GM19324 (cell line): ENCODE data around the gene GRID2.
"Not testable (repeated sequence)": the region's sequence is repeated elsewhere in the genome, so short reads cannot be mapped to it uniquely, and the experiment has no call there.

Experiments
- ATAC-seq: cut with Tn5 transposase; IDR thresholded peaks from one replicate; pipeline ENCODE4 v1.9.1; 2021; ENCODE audit warnings: mild to moderate bottlenecking, moderate library complexity; ENCODE audit not compliant: unreplicated experiment, low FRiP score

Gene GRID2

DNA sequence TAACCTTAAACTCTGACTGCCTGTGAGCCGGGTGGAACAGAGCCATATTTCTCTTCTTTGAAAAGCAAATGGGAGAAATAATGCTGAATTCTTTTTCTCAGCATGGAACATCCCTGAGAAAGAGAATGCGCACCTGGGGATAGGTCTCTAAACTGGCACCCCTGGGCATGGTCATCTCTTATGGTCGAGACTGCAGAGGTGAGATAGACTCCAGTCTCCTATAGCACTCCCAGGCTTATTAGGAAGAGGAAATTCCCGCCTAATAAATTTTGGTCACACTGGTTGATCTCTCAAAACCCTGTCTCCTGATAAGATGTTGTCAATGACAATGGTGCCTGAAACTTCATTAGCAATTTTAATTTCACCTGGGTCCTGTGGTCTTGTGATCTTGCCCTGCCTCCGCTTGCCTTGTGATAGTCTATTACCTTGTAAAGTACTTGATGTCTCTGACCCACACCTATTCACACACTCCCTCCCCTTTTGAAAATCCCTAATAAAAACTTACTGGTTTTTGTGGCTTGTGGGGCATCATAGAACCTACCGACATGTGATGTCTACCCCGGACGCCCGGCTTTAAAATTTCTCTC, 1062.5 kb downstream of the GRID2 start:
- ATAC-seq = not testable (repeated sequence)

DNA sequence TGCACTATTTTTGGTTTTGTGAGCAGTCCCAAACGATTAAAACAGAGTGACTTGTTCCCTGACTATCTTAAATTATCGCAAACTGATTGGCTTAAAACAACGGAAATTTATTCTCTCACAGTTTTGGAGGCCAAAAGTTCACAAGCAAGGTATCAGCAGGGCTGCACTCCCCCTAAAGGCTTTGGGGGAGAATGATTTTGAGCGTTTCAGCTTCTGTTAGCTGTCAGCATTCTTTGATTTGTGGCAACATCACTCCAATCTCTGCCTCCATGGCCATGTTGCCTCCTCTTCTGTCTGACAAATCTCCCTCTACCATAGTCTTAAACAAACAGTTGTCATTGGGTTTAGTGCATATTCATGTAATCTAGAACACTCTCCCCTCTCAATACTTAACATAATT, 1065.2 kb downstream of the GRID2 start:
- no peak for ATAC-seq

DNA sequence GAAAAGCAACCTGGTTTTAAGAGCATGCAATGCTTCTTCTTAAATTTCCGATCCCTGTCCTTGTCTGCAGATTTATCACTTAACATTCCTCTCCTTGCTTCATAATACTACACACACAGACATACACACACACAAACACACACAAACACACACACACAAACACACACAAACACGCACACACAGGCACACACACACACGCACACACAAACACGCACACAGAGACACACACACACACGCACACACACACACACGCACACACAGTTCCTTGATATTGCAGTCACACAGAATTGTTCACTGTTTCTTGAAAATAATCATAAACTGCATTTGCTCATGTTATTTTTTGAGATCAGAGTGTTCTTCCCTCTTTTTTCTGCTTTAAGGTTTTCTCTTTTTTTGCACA, 1066.5 kb downstream of the GRID2 start:
- no peak for ATAC-seq

DNA sequence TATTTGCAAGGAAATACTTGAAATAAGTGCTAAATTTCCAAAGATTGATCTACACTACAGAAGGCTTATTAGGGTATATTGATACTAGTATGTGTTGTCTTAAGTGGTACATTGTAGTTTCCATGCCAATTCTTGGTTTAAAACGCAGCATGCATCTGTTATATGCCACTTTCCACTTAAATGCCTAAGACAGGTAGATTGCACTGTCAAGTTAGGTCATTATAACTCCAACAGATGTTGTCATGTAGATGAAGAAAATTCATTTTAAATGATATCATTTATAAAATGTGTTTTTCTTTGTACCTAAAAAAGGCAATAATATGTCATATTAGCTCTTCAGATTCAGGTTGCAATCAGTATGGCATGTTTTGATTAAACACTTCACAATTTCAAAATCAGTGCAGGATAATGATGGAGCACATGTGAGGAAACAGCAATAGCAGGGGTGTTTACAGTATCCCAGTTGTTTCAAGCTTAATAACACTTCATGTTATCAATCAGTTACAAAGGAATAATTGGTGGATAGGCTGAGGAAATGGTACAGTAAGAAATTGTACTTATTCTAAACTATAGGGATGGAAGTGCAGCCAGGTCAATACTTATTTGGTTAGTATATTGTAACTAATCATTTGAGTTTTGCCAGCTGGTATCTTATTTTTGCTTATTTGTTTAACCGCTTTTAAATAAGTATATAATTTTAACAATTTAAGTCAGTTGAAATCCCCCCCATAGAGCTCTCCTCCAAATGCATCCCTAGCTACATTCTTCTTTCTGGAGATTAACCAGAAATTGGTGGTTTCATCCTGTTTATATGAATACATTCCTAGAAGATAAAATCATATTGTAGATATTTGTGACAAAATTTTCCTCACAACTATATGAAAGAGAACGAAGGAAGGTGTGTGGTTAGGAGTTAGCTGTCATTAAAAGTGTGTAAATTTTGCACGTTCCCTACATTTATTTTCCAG, 1070.4 kb downstream of the GRID2 start:
- no peak for ATAC-seq

DNA sequence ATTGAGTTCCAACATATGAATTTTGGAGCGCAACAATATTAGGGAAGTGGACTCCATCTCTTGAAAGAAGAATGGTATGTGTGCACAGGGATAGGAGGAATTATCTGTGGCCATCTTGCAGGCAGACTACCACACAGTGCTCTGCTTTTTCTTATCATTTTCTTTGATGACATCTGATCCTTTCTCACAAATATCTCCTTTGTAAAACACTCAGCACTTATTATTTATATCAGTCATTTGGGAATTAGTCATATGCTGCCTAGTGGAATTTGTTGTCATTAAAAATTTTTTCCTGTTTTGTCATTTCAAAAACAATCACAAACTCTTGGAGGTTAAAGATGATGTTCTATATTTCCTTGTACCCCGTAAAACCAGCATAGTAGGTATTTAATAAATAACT, 1080.5 kb downstream of the GRID2 start:
- no peak for ATAC-seq

DNA sequence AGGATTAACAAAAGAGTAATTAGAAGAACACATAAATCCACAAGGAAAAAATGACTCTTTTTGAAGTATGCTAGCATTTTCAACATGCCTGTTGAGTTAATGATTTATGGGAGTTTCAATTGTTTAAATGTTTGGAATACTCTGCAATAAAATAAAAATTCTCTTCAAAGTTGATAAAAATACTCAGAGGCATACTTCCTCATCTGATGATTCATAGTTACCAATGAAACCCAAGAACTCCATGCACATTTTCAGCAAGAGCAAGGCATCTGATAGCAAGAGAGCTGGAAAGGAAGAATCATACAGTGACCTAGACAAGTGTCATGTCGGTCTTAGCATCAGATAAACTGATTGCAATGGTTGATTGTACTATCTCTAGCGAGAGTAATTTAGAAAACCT, 1081.1 kb downstream of the GRID2 start:
- no peak for ATAC-seq

DNA sequence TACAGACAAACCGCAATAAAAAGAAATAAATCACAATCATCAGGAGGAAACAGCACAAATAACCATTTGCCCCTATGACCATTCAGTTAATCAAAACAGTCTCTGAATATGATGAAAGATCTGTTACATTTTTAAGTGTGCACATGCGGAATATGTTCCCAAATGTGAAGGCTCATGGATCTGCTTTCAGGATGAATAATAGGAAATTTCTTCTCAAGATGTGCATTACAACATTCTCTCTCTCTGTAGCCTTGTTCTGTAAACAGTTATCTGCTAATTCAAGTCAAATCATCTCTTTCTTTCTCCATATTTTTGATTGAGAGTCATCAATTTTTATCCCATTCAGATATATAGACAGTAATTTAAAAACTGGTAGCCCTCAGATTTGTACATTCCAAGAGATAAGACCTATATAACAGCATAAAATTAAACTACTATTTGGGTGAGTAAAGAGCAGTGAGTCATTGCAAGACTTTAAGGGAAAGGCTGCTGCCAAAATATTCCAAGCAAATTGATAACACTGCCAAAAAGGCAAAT, 1090.8 kb downstream of the GRID2 start:
- no peak for ATAC-seq

DNA sequence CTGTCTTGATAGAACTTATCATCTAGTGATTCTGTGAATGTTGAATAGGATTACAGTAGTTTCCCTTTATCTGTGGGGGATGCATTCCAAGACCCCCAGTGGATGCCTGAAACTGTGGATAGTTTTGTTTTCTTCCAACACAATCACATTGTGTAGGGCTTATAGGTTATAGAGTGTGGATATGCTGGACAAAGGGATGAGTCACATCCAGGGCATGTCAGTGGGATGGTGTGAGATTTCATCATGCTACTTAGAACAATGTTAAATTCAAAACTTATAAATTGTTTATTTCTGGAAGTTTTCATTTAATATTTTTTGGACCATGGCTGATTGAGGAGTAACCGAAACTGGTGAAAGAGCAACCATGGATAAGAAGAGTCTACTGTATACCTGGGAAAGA, 1092.5 kb downstream of the GRID2 start:
- no peak for ATAC-seq

DNA sequence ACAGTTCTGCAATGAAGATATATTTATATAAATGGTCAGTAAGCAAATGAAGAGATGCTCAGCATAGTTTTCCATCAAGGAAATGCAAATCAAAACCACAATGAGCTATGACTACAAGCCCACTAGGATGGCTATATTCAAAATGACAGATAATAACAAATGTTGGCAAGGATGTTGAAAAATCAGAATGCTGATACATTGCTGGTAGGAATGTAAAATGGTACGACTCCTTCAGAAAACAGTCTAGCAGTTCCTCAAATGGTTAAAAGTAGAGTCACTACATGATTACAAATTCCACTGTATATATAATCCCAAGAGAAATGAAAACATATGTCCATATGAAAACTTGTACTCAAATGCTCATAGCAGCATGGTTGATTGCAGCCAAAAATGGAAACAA, 1099.8 kb downstream of the GRID2 start:
- ATAC-seq = no peak

DNA sequence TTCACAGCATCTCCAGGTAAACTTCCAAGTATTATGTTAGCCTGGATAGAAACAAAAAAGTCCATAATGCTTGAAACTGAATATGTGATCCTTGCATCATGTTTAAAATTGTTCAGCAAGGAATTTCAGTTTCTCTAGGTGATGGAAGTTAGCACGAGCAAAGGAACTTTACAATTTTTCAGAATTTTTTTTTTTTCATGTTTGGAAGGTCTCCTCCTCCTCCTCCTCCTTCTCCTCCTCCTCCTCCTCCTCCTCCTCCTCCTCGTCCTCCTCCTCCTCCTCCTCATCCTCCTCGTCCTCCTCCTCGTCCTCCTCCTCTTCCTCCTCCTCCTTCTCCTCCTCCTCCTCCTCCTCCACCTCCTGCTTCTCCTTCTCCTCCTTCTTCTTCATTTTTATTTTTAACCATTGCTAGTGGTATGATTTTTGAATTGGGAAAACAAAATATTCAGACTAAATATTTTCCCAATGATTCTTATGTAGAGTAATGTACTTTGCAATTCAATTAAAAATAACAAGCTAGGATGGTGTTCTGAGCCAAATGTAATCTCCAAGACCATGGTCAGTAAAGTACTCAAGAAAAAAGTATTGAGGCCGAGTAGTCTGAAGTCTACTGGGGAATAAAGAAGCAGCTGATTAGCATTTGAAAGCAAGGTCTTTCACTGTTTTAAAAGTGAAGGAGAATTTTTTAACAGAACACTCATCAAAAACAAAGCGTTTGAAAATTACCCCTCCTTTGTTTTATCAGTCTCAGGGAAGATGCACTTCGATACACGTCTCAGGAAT, 1103.9 kb downstream of the GRID2 start:
- ATAC-seq = no peak

DNA sequence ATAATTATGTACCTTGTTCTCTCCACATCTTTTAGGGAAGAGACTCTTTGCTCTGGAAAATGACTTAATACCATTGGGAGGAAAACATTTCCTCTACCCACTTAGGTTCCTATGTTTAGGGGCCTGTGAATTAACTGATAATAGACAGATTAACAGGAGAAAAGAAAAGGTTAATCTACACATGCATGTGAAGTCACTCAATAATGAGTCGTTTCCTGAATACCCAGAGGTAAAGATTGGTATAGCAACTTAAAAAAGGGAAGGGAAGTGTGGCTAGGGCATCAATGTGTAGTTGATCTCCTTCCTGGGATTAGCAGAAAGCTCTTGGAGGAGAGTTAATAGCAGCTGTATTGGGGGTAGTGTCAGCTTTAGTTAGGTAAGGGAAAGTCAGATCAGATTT, 1105.3 kb downstream of the GRID2 start:
- ATAC-seq = no peak

DNA sequence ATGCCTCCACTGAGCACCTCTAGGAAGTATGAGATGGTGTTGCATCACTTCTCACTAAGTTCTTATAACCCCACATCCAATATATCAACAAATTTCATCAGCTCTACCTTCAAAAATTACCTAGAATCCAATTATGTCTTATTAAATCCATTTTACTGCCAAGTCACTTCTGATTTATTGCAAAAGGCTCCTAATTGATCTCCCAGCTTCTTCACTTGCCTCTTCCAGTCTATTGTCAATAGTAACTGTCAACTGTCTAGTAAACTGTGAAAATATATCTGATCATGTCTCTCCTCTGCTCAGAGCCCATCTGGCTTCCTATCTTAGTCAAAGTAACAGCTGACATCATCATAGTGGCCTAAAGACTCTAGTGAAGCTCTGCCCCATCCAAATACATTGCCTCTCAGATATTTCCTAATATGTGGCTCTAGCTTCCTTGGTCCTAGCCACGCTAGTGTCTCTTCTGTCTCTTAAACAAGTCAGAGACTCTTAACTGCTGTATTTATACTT, 1110.3 kb downstream of the GRID2 start:
- no peak for ATAC-seq

DNA sequence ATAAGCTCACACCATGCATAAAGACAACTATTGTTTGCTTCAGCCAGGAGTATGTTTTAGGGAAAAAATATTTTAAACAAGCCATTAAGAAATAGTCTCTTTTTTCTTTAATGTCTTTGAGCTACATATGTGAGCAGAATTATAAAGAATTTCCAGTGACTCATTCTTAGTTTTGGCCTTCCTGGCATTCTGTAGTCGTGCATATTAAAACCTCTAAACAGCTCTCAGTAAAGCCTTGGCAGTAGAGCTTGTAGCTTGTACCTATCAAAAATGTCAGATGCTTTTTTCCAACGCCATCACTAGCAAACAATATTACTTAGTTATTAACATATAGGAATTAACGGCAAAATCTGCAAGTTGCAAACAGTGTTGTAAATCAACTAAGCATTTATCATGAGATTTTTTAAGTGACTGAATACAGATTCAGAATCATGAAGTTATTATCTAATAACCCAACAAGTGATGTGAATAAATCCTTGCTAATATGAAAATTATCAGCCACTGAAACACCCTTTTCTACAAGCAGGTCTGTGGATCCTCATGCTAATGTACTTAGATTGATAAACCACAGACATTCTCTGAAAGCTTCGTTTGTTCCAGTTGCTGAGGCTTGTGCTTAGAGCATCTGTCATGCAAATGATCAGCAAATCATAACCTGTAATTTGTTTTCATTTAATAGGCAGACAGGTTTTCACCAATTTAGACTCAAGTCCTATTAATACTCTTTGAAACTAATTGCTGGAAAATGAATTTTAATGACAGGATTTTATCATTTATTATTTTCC, 1112.8 kb downstream of the GRID2 start:
- no peak for ATAC-seq

DNA sequence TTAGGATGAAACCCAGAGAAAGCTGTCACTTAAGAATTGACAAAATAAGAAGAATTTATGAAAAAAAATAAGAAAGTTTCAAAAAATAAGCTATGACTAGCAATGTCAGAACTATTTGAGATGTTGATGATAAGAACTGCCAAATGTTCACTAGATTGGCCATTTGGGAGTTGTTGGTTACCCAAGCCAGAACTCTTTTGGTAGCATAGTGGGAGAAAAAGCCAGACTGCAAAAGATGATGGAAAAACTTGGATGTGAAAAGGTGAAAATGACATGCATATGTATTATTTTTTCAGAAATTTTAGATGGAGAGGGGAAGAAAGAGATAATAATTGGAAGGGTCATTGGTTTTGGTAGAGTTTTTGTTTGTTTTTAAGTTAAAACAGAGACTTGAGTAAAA, 1127.6 kb downstream of the GRID2 start:
- ATAC-seq = no peak

DNA sequence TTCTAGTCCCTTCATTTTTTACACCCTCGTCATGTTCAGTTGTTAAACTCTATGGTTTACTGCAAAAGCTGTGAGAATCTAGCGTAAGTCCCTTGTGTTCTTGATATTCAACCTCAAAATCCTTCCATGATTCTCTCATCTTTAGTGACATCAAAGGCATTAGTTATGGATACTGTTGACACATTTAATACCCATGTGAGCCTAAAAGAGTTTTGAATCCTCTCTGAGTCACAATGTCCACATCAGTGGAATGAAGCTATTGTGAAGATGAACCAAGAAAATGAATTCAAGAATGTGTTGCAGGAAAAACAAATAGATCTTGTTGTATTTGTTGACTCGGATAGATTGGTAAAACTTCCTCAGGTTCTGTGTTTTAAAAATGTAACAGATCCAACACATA, 1130.1 kb downstream of the GRID2 start:
- ATAC-seq = no peak

DNA sequence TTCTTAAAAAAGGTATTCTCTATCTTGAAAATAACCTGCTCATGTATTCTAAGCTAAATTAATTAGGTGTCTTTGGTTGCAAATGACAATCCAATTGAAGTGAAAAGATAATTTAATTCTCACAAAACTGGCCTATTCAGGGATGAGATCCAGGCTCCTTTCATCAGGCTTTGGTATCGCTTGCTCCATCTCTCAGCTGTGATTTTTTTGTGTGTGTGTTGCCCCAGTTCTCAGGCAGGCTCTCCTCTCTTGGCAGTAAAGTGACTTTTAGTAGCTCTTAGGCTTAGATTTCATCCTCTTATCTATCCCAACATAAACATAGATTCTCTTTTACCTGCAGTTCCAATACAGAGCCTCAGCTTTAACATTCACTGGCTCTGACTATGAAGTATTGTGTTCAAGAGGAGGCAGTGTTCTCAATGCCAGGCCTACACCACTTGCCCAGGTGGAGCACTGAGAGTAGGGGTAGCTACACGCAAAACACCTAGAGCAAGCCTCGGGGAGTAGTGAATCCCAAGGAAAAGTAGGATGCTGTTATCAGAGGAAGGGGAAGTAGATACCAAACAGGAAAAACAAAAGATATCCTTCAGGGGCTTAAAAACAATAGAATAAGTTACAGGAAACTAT, 1132.3 kb downstream of the GRID2 start:
- ATAC-seq = no peak

DNA sequence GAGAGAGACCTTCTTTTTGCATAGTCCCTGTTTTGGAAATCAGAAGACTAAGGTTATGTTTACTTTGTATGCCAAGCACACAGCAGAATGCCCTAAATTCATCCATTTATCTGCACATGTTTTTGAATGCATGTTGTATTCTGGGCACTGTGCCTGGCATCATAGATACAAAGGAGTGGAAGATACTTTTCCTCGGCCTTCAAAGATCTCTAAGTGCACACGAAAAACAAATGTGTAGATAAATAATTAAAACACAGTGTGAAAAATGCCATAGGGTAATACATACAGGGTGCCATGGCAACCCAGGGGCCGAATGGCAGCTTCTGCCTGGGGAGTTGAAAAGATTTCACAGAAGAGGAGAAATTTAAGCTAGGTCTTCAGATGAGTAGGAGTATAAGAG, 1134.2 kb downstream of the GRID2 start:
- ATAC-seq = no peak

DNA sequence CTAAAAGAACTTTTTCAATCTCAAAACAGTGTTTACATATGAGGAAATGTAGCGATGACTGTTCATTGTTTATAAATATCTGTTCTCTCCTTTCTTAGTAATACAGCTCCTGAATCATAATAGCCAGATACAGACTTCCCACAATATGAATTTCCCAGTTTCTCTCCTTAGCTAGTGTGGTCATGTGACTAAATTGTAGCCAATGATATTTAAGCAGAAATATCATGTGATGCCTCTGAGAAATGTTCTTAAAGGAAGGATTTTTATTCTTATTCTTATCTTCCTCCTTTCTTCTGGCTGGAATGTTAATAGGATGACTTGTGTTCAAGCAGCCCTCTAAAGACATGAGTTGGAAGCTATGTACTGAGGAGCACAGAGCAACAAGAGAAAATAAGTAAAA, 1141.1 kb downstream of the GRID2 start:
- ATAC-seq = no peak

DNA sequence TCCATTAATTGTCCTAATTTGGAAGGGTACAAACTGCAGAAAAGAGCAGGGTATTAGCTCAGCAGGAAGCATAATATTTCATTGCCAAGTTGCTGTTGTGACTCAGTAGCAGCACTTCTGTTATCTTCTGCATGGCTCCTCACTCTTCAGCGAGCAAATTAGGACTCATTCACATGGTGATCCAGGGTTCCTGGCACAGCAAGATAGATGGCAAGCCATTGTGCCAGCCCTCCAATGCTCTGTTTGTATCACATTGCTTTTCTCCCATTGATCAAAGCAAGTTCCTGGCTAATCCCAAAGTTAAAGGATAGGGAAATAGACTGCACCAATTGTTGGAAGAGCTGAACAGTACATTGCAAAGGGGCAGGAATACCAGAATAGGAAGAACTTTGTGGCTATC, 1142.3 kb downstream of the GRID2 start:
- no peak for ATAC-seq
